Hepatocyte (in vitro differentiated cells): ENCODE data around the gene NLRC5. TPM values are rescaled to one million over a fixed set of nuclear protein-coding genes. Genes with fewer than 3 reads are reported as not detected.

Experiments
- DNase-seq: peaks from one replicate; pipeline ENCODE4 v3.0.0-alpha.2; 2016; ENCODE audit warnings: low spot score
- H2AFZ ChIP-seq: fragments of 200-600 bp; sonication (generic); 2 replicates; pipeline ENCODE4 v1.6.0; 2016; ENCODE audit warnings: antibody characterized with exemption, mild to moderate bottlenecking
- H3K27ac ChIP-seq: fragments of 200-600 bp; sonication (generic); 2 replicates; pipeline ENCODE4 v1.5.1; 2016; ENCODE audit warnings: mild to moderate bottlenecking
- H3K27me3 ChIP-seq: fragments of 200-600 bp; sonication (generic); 2 replicates; pipeline ENCODE4 v1.6.1; 2016
- H3K36me3 ChIP-seq: fragments of 200-600 bp; sonication (generic); replicated peaks from 2 replicates; pipeline ENCODE4 v1.5.1; 2016; ENCODE audit warnings: low read depth; ENCODE audit not compliant: insufficient read depth
- H3K4me1 ChIP-seq: fragments of 200-600 bp; sonication (generic); 2 replicates; pipeline ENCODE4 v1.5.1; 2016; ENCODE audit warnings: mild to moderate bottlenecking, moderate library complexity; ENCODE audit not compliant: insufficient read depth
- H3K4me2 ChIP-seq: fragments of 200-600 bp; sonication (generic); 2 replicates; pipeline ENCODE4 v1.6.0; 2016
- H3K4me3 ChIP-seq: fragments of 200-600 bp; sonication (generic); 2 replicates; pipeline ENCODE4 v1.5.1; 2016; ENCODE audit warnings: mild to moderate bottlenecking
- H3K79me2 ChIP-seq: fragments of 200-600 bp; sonication (generic); 2 replicates; pipeline ENCODE4 v1.6.0; 2017; ENCODE audit warnings: mild to moderate bottlenecking
- H3K9me2 ChIP-seq: fragments of 200-600 bp; sonication (generic); replicated peaks from 2 replicates; pipeline ENCODE4 v1.6.0; 2017; ENCODE audit warnings: mild to moderate bottlenecking; ENCODE audit not compliant: insufficient read depth
- H3K9me3 ChIP-seq: fragments of 200-600 bp; sonication (generic); 2 replicates; pipeline ENCODE4 v1.5.1; 2016; ENCODE audit warnings: low read depth, mild to moderate bottlenecking
- H4K20me1 ChIP-seq: fragments of 200-600 bp; sonication (generic); 2 replicates; pipeline ENCODE4 v1.6.0; 2016; ENCODE audit warnings: mild to moderate bottlenecking; ENCODE audit not compliant: insufficient read depth, poor library complexity, severe bottlenecking
- EZH2 ChIP-seq: fragments of 200-600 bp; sonication (generic); IDR thresholded peaks from 2 replicates; pipeline ENCODE4 v1.6.1; 2016; ENCODE audit warnings: antibody characterized with exemption, mild to moderate bottlenecking, borderline replicate concordance
- EZH2phosphoT487 ChIP-seq: fragments of 200-600 bp; sonication (generic); IDR thresholded peaks from one replicate; pipeline ENCODE4 v1.6.1; 2018; ENCODE audit warnings: antibody characterized with exemption, mild to moderate bottlenecking, low read depth, moderate library complexity; ENCODE audit not compliant: unreplicated experiment, severe bottlenecking
- WGBS: methylation state at CpG from one replicate; pipeline ENCODE4 v1.1.6; 2016; ENCODE audit warnings: low lambda C conversion rate; ENCODE audit errors: missing lambda C conversion rate; 5-methylcytosine and 5-hydroxymethylcytosine counted together
- polyA plus RNA-seq: library from polyadenylated mRNA; unstranded; fragments of >200 nt; fragmentation: Nextera tagmentation; extraction: Ambion mirVana; gene quantifications from 2 replicates; pipeline ENCODE4 v1.2.1, GENCODE V29; 2016
- total RNA-seq: library from RNA; depleted of rRNA; stranded (reverse); fragments of >200 nt; gene quantifications from 2 replicates; pipeline ENCODE4 v1.2.3, GENCODE V29; 2014
- TF ChIP-seq, protein P1 (sequence below): fragments of 200-600 bp; sonication (generic); IDR thresholded peaks from 2 replicates; pipeline ENCODE4 v1.5.1; 2016; ENCODE audit warnings: antibody characterized with exemption, mild to moderate bottlenecking; ENCODE audit not compliant: poor library complexity

The NLRC5 gene
- total and polyA plus RNA-seq, 2 experiments from 2014 or later = 6.4 to 7.0 TPM

DNA sequence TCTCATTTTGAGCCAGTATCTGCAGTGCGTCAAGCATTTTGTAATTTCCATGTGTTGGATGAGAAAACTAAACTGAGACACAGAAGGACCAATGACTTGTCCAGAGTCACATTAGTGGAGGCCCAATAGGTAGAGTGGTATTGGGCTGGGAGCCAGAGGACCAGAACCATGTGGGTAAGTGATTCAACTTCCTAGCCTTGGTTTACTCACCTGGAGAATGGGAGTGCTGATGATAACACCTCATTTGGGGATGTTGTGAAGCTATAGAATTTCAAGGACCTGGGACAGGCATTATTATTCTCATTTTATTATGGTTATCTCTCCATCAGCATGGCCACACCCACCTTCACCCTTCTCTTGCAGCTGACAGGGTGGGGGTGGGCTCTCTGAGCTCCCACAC, 111.1 kb downstream of the NLRC5 start:
- H3K27ac ChIP-seq = no peak overlapping the region
- no peak for DNase-seq
- H3K9me3 ChIP-seq = no peaks in the 10 kb centered on the region
- no peak overlapping the region for H3K4me3 ChIP-seq
- no peak overlapping the region for H2AFZ ChIP-seq
- H3K27me3 ChIP-seq = no peaks in the 10 kb centered on the region
- 92% methylated on average over 1 of the region's 1 CpG for WGBS
- H3K4me2 ChIP-seq = no peak overlapping the region
- H4K20me1 ChIP-seq = no peaks in the 10 kb centered on the region
- TF ChIP-seq EZH2phosphoT487 (no peak), EZH2 (no peak)
- TF ChIP-seq, protein P1, sequence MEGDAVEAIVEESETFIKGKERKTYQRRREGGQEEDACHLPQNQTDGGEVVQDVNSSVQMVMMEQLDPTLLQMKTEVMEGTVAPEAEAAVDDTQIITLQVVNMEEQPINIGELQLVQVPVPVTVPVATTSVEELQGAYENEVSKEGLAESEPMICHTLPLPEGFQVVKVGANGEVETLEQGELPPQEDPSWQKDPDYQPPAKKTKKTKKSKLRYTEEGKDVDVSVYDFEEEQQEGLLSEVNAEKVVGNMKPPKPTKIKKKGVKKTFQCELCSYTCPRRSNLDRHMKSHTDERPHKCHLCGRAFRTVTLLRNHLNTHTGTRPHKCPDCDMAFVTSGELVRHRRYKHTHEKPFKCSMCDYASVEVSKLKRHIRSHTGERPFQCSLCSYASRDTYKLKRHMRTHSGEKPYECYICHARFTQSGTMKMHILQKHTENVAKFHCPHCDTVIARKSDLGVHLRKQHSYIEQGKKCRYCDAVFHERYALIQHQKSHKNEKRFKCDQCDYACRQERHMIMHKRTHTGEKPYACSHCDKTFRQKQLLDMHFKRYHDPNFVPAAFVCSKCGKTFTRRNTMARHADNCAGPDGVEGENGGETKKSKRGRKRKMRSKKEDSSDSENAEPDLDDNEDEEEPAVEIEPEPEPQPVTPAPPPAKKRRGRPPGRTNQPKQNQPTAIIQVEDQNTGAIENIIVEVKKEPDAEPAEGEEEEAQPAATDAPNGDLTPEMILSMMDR = no peak
- H3K36me3 ChIP-seq = no peaks in the 10 kb centered on the region
- H3K79me2 ChIP-seq = no peaks in the 10 kb centered on the region
- no peaks in the 10 kb centered on the region for H3K9me2 ChIP-seq
- H3K4me1 ChIP-seq = no peaks in the 10 kb centered on the region

- H3K9me2 ChIP-seq = no peaks in the 10 kb centered on the region
- TF ChIP-seq EZH2phosphoT487 (no peak), EZH2 (no peak)
- TF ChIP-seq, protein P1 = no peak
- H3K27ac ChIP-seq = no peak overlapping the region
- WGBS = 78% methylated on average over 16 of the region's 16 CpGs
- H3K4me1 ChIP-seq = no peaks in the 10 kb centered on the region
- no peaks in the 10 kb centered on the region for H3K27me3 ChIP-seq
- H2AFZ ChIP-seq = no peak overlapping the region
- H3K79me2 ChIP-seq = no peaks in the 10 kb centered on the region
- no peaks in the 10 kb centered on the region for H4K20me1 ChIP-seq
- H3K4me2 ChIP-seq = no peak overlapping the region
- H3K4me3 ChIP-seq = no peak overlapping the region
- no peak for DNase-seq
- H3K36me3 ChIP-seq = no peaks in the 10 kb centered on the region
- no peaks in the 10 kb centered on the region for H3K9me3 ChIP-seq
These were observed 113.8 kb downstream of the NLRC5 start for GRCh38 chr16:57102888-57103851.

GRCh38 chr16:57104706-57105105, 115.3 kb downstream of the NLRC5 start:
- no peaks in the 10 kb centered on the region for H3K9me2 ChIP-seq
- no peak overlapping the region for H3K27ac ChIP-seq
- no peaks in the 10 kb centered on the region for H3K4me1 ChIP-seq
- no peak for DNase-seq
- H3K27me3 ChIP-seq = no peaks in the 10 kb centered on the region
- no peak for TF ChIP-seq EZH2phosphoT487
- TF ChIP-seq EZH2 = no peak
- TF ChIP-seq, protein P1 = no peak
- no peaks in the 10 kb centered on the region for H3K9me3 ChIP-seq
- H3K79me2 ChIP-seq = no peaks in the 10 kb centered on the region
- no peak overlapping the region for H3K4me3 ChIP-seq
- 96% methylated on average over 3 of the region's 3 CpGs for WGBS
- no peaks in the 10 kb centered on the region for H3K36me3 ChIP-seq
- no peak overlapping the region for H3K4me2 ChIP-seq
- no peaks in the 10 kb centered on the region for H4K20me1 ChIP-seq
- no peak overlapping the region for H2AFZ ChIP-seq
